K562 (cell line): ENCODE measurements around the gene ANXA3. TPM values are rescaled to one million over a fixed set of nuclear protein-coding genes. Genes with fewer than 3 reads are reported as not detected.

Source experiments
- ATAC-seq: fragments of 200-7000 bp; cut with Tn5 transposase; 3 replicates; pipeline ENCODE4 v1.9.1; 2020; ENCODE audit warnings: moderate library complexity
- BruUV-seq: library from RNA; stranded (reverse); fragments of 400-500 nt; replicated peaks from 2 replicates; lab custom pipeline; 2021; lab: Mats Ljungman, UMichigan
- CTCF ChIA-PET: fragments of 300-600 bp; formaldehyde crosslinking; extraction: SDS; loops from one replicate; lab custom pipeline; 2021; ENCODE audit warnings: low intra/inter-chr PET ratio; lab: Yijun Ruan, JAX
- POLR2A ChIA-PET: fragments of 300-600, 350-650 bp; sonication (Branson Sonifier 250); formaldehyde crosslinking; extraction: SDS; loops from one replicate; lab custom pipeline; 2021; ENCODE audit warnings: antibody characterized with exemption, inconsistent platforms; lab: Yijun Ruan, JAX
- DNase-seq, 4 experiments: peaks; one replicate each; pipeline versions ENCODE4 v3.0.0 to v3.0.0-alpha.2; 2011 to 2018; ENCODE audit warnings: low spot score in 3 of 4, mixed read lengths in 3 of 4; ENCODE audit errors: extremely low read depth in 1 of 4
- FAIRE-seq: peaks from 2 replicates; lab custom pipeline; 2011; peaks lifted over from hg19 to GRCh38; lab: Jason Lieb, UNC
- H2AFZ ChIP-seq: 2 replicates; pipeline ENCODE4 v1.6.0; 2011; ENCODE audit warnings: low read depth, low read length, control low read depth, inconsistent platforms
- H3K27ac ChIP-seq: fragments of 200-600 bp; 3 replicates; pipeline ENCODE4 v1.8.0; 2011; ENCODE audit warnings: low read depth, mild to moderate bottlenecking, control low read depth, inconsistent platforms, low read length, moderate library complexity, mixed read lengths; ENCODE audit errors: extremely low read depth
- H3K27me3 ChIP-seq, 2 experiments: fragments of 300-600 bp in 1 of 2; 2 replicates in 1 of 2; 3 replicates in 1 of 2; pipeline versions ENCODE4 v1.6.0 to v1.8.0; 2011; ENCODE audit warnings: inconsistent platforms in 2 of 2, low read length in 2 of 2, mild to moderate bottlenecking in 1 of 2, mixed read lengths in 1 of 2, moderate library complexity in 1 of 2; ENCODE audit not compliant: control insufficient read depth in 2 of 2, insufficient read depth in 2 of 2
- H3K36me3 ChIP-seq: fragments of 300-600 bp; 3 replicates; pipeline ENCODE4 v1.8.0; 2011; ENCODE audit warnings: mild to moderate bottlenecking, low read length, inconsistent platforms; ENCODE audit not compliant: control insufficient read depth, insufficient read depth
- H3K4me1 ChIP-seq, 2 experiments: fragments of 200-600 bp in 1 of 2; replicated peaks in 1 of 2; 2 replicates in 1 of 2; 3 replicates in 1 of 2; pipeline versions ENCODE4 v1.5.1 to v1.8.0; 2011; ENCODE audit warnings: inconsistent platforms in 2 of 2, low read length in 2 of 2, mild to moderate bottlenecking in 1 of 2, mixed read lengths in 1 of 2, moderate library complexity in 1 of 2; ENCODE audit not compliant: control insufficient read depth in 2 of 2, insufficient read depth in 2 of 2
- H3K4me2 ChIP-seq: 2 replicates; pipeline ENCODE4 v1.6.1; 2011; ENCODE audit warnings: low read length, control low read depth, inconsistent platforms, mixed read lengths; ENCODE audit not compliant: insufficient read depth
- H3K4me3 ChIP-seq: fragments of 200-600 bp; sonication (generic), shearing (Covaris generic); 2 replicates; pipeline ENCODE4 v1.5.1; 2016; ENCODE audit warnings: control low read depth, inconsistent platforms
- H3K79me2 ChIP-seq: fragments of 200-600 bp; 3 replicates; pipeline ENCODE4 v1.8.0; 2011; ENCODE audit warnings: low read length, inconsistent platforms; ENCODE audit not compliant: control insufficient read depth, insufficient read depth
- H3K9ac ChIP-seq, 2 experiments: 2 replicates each; pipeline versions ENCODE4 v1.6.0 to v1.6.1; 2011; ENCODE audit warnings: low read depth in 2 of 2, low read length in 2 of 2, control low read depth in 1 of 2, inconsistent platforms in 1 of 2, mild to moderate bottlenecking in 1 of 2, mixed read lengths in 1 of 2; ENCODE audit not compliant: insufficient read depth in 1 of 2
- H3K9me1 ChIP-seq: one replicate; pipeline ENCODE4 v1.6.0; 2011; ENCODE audit warnings: inconsistent platforms, mild to moderate bottlenecking, low read length, moderate library complexity; ENCODE audit not compliant: control insufficient read depth, insufficient read depth
- H3K9me3 ChIP-seq: replicated peaks from 2 replicates; pipeline ENCODE4 v1.5.1; 2011; ENCODE audit warnings: low read depth, low read length, inconsistent platforms; ENCODE audit not compliant: control insufficient read depth, insufficient read depth
- H4K20me1 ChIP-seq: replicated peaks from 2 replicates; pipeline ENCODE4 v1.6.1; 2011; ENCODE audit warnings: low read length, inconsistent platforms, mixed read lengths; ENCODE audit not compliant: control insufficient read depth, insufficient read depth
- BCL6 ChIP-seq: fragments of 250-450 bp; sonication (Bioruptor Pico); IDR thresholded peaks from 2 replicates; pipeline ENCODE4 v1.4.0; 2020
- CC2D1A ChIP-seq: fragments of 450-650 bp; IDR thresholded peaks from 2 replicates; pipeline ENCODE4 v1.6.1; 2017; ENCODE audit warnings: mild to moderate bottlenecking
- DIDO1 ChIP-seq: fragments of 450-650 bp; IDR thresholded peaks from 2 replicates; pipeline ENCODE4 v1.6.1; 2016; ENCODE audit warnings: low read depth, missing biosample characterization, missing genetic modification characterization
- ETV1 ChIP-seq: fragments of 450-650 bp; conservative IDR thresholded peaks from 2 replicates; pipeline ENCODE4 v1.6.1; 2016; ENCODE audit warnings: missing genetic modification characterization, control low read depth, low read depth, missing compliant biosample characterization
- FIP1L1 ChIP-seq: fragments of 200-400 bp; formaldehyde crosslinking; IDR thresholded peaks from 2 replicates; pipeline ENCODE4 v1.6.1; 2018; ENCODE audit warnings: mild to moderate bottlenecking, low read depth, low read length; ENCODE audit not compliant: poor library complexity, severe bottlenecking
- PTTG1 ChIP-seq: fragments of 450-650 bp; IDR thresholded peaks from 2 replicates; pipeline ENCODE4 v1.6.1; 2016; ENCODE audit warnings: low read depth, mild to moderate bottlenecking, missing genetic modification characterization, missing compliant biosample characterization
- RFX5 ChIP-seq: IDR thresholded peaks from 2 replicates; pipeline ENCODE4 v1.6.1; 2011; ENCODE audit warnings: low read depth, mild to moderate bottlenecking, improper control_type of control experiment, low read length
- SPI1 ChIP-seq: IDR thresholded peaks from 2 replicates; pipeline ENCODE4 v1.6.1; 2011; ENCODE audit warnings: low read depth, low read length, control low read depth, borderline replicate concordance
- USF2 ChIP-seq: sonication (generic); formaldehyde crosslinking; IDR thresholded peaks from 2 replicates; pipeline ENCODE4 v1.5.0; 2020; ENCODE audit warnings: missing genetic modification reagents
- ZNF224 ChIP-seq: sonication (generic); formaldehyde crosslinking; IDR thresholded peaks from 2 replicates; pipeline ENCODE4 v1.8.0; 2022; ENCODE audit warnings: mild to moderate bottlenecking, missing genetic modification reagents
- ZNF316 ChIP-seq: fragments of 450-650 bp; IDR thresholded peaks from 2 replicates; pipeline ENCODE4 v1.6.1; 2016
- ZNF707 ChIP-seq: fragments of 250-450 bp; sonication (Bioruptor Pico); conservative IDR thresholded peaks from 2 replicates; pipeline ENCODE4 v1.8.0; 2022; ENCODE audit warnings: inconsistent platforms, mild to moderate bottlenecking, moderate library complexity
- WGBS: fragments of 100-300 bp; shearing (Covaris generic); methylation state at CpG from one replicate; pipeline ENCODE4 v1.1.6; 2016; ENCODE audit warnings: low coverage, mixed read lengths; ENCODE audit not compliant: insufficient coverage; ENCODE audit errors: missing lambda C conversion rate; 5-methylcytosine and 5-hydroxymethylcytosine counted together
- in situ Hi-C: fragments of 300-500 bp; cut with MboI; formaldehyde crosslinking; loops from 4 replicates; pipeline ENCODE4 v1.15.0; 2018; ENCODE audit warnings: inconsistent platforms, mixed read lengths
- intact Hi-C: fragments of 100-400 bp; cut with micrococcal nuclease; formaldehyde crosslinking; loops from 2 replicates; pipeline ENCODE4 v1.14.2; 2022
- polyA plus RNA-seq, 8 experiments: library from polyadenylated mRNA; depleted of rRNA in 4 of 8; stranded (reverse) in 5 of 8; unstranded in 3 of 8; fragments of >200 nt; fragmentation: Nextera tagmentation in 2 of 8; fragmentation: Illumina TruSeq in 1 of 8; extraction: Ambion mirVana in 2 of 8; extraction: Trizol in 1 of 8; gene quantifications; 2 replicates each; pipeline versions ENCODE4 v1.2.1 to v1.2.3, GENCODE V29; 2011 to 2014; ENCODE audit warnings: inconsistent platforms in 1 of 8, missing spikeins in 1 of 8
- total RNA-seq, 7 experiments: library from RNA; depleted of rRNA in 6 of 7; stranded (reverse); fragments of >200 nt in 6 of 7; fragmentation: Illumina TruSeq in 2 of 7; extraction: Trizol in 2 of 7; gene quantifications; 2 replicates each; pipeline versions ENCODE4 v1.2.1 to v1.2.3, GENCODE V29; 2011 to 2021; ENCODE audit warnings: low replicate concordance in 1 of 7
- TF ChIP-seq, protein P1 (sequence below), 3 experiments: IDR thresholded peaks in 2 of 3; conservative IDR thresholded peaks in 1 of 3; 2 replicates each; pipeline ENCODE4 v1.5.1; 2011 to 2012; ENCODE audit warnings: low read length in 3 of 3, mild to moderate bottlenecking in 3 of 3, control low read depth in 2 of 3, improper control_type of control experiment in 1 of 3, inconsistent platforms in 1 of 3, low read depth in 1 of 3, mixed read lengths in 1 of 3, moderate library complexity in 1 of 3; ENCODE audit not compliant: insufficient read depth in 2 of 3

ANXA3 gene
- total and polyA plus RNA-seq, 9 of the 15 experiments (the other 6 are each of a cell fraction or from before 2014, with no cell fraction given): 6.3 to 15.5 (median 9.8) TPM

- Histone ChIP-seq H3K9me3 (no peaks in the 10 kb centered on the region), H3K79me2 (no peaks in the 10 kb centered on the region), H2AFZ (no peak overlapping the region), H3K4me2 (no peak overlapping the region), H3K4me3 (no peak overlapping the region), H3K27ac (no peak overlapping the region), H3K36me3 (no peaks in the 10 kb centered on the region), H4K20me1 (no peaks in the 10 kb centered on the region), H3K9me1 (no peaks in the 10 kb centered on the region), H3K4me1 (no peaks in the 10 kb centered on the region), H3K9ac (no peak overlapping the region), H3K27me3 (peaks cover 0 to 6% of the 10 kb centered on the region in 2 experiments; a peak in 2 of 5 replicates)
- in situ Hi-C loops (no loop called here), intact Hi-C loops (loop anchor here (5.0 to 10.0 kb wide), 4 partner anchors 104 to 354 kb away; no protein-coding TSS in a partner anchor)
- POLR2A ChIA-PET: interaction anchor here (0.8 kb wide), 1 partner anchor 46 kb away, joined by 3 read pairs; no protein-coding TSS in a partner anchor
- CTCF ChIA-PET: no interaction called here
- FAIRE-seq: no peak
- no TSS peak for BruUV-seq
- WGBS: 27% methylated on average over 3 of the region's 3 CpGs
- DNase-seq: no peak
- ATAC-seq: no peak
- TF ChIP-seq CC2D1A (no peak), SPI1 (no peak), RFX5 (no peak), ZNF224 (CRISPR knock-in tag) (no peak), BCL6 (no peak), USF2 (no peak), ZNF316 (no peak), FIP1L1 (no peak), DIDO1 (no peak), PTTG1 (no peak), ETV1 (no peak), ZNF707 (no peak)
- TF ChIP-seq, protein P1, sequence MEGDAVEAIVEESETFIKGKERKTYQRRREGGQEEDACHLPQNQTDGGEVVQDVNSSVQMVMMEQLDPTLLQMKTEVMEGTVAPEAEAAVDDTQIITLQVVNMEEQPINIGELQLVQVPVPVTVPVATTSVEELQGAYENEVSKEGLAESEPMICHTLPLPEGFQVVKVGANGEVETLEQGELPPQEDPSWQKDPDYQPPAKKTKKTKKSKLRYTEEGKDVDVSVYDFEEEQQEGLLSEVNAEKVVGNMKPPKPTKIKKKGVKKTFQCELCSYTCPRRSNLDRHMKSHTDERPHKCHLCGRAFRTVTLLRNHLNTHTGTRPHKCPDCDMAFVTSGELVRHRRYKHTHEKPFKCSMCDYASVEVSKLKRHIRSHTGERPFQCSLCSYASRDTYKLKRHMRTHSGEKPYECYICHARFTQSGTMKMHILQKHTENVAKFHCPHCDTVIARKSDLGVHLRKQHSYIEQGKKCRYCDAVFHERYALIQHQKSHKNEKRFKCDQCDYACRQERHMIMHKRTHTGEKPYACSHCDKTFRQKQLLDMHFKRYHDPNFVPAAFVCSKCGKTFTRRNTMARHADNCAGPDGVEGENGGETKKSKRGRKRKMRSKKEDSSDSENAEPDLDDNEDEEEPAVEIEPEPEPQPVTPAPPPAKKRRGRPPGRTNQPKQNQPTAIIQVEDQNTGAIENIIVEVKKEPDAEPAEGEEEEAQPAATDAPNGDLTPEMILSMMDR (IDR thresholded peaks at IDR 0.05 in 2 of 3, conservative IDR thresholded peaks at IDR 0.05 in 1 of 3; ENCODE audit: insufficient read depth in 2 of 3, low read depth in 1 of 3, low read length in 3 of 3): no peak
Observed at GRCh38 chr4:78518561-78518960, 33.0 kb upstream of the ANXA3 start.
